Left lung (tissue), 10 donors: ENCODE measurements around the gene ADAMTSL1. TPM values are rescaled to one million over a fixed set of nuclear protein-coding genes. Genes with fewer than 3 reads are reported as not detected.

ENCODE experiments used
- ATAC-seq: fragments of 200-7000 bp; cut with Tn5 transposase; one replicate; pipeline ENCODE4 v1.9.1; 2020; ENCODE audit warnings: moderate library complexity
- DNase-seq, 4 donors: peaks; one replicate each; pipeline ENCODE4 v3.0.0-alpha.2; 2013 to 2020
- H3K27ac ChIP-seq, 2 donors: fragments of 200-600 bp; sonication (generic) in 1 of 2; one replicate each; pipeline versions ENCODE4 v1.5.0 to v1.8.0; 2020 to 2021
- H3K27me3 ChIP-seq, 2 donors: fragments of 200-600 bp; sonication (generic) in 1 of 2; one replicate each; pipeline versions ENCODE4 v1.5.0 to v1.8.0; 2020 to 2021
- H3K36me3 ChIP-seq, 2 donors: fragments of 200-600 bp; sonication (generic) in 1 of 2; one replicate each; pipeline versions ENCODE4 v1.5.0 to v1.8.0; 2020 to 2021
- H3K4me1 ChIP-seq, 2 donors: fragments of 200-600 bp; one replicate each; pipeline ENCODE4 v1.8.0; 2021
- H3K4me3 ChIP-seq, 2 donors: fragments of 200-600 bp; sonication (generic) in 1 of 2; one replicate each; pipeline versions ENCODE4 v1.5.0 to v1.8.0; 2020 to 2021; ENCODE audit warnings: mild to moderate bottlenecking in 1 of 2
- H3K9me3 ChIP-seq, 2 donors: fragments of 200-600 bp; sonication (generic) in 1 of 2; one replicate each; pipeline versions ENCODE4 v1.5.0 to v1.8.0; 2020 to 2021
- intact Hi-C, 2 donors: fragments of 100-400 bp; cut with DNase I; formaldehyde crosslinking; loops; one replicate each; pipeline versions ENCODE4 v1.11.2 to v1.14.2; 2022
- polyA plus RNA-seq, 6 donors: library from polyadenylated mRNA; unstranded; fragments of 120-200 nt; gene quantifications; one replicate each; pipeline ENCODE4 v1.2.1, GENCODE V29; 2013; ENCODE audit not compliant: insufficient read length in 6 of 6
- total RNA-seq, 2 donors: library from RNA; stranded (reverse); fragmentation: NEBNext Ultra II Directional; extraction: Animal tissue kit (Norgen Biotek cat#: 25700); gene quantifications; one replicate each; pipeline ENCODE4 v1.2.1, GENCODE V29; 2021
- TF ChIP-seq, protein P1 (sequence below), 2 donors: fragments of 200-600 bp; sonication (generic) in 1 of 2; IDR thresholded peaks; one replicate each; pipeline versions ENCODE4 v1.5.0 to v1.8.0; 2021; ENCODE audit warnings: antibody characterized with exemption in 2 of 2
- donor health status: DM: no; HTN: yes; CAD: no.
- donor health status: DM: no; HTN: no; CAD: no.

Gene ADAMTSL1
- total and polyA plus RNA-seq, 8 donors: 3.0 to 28.1 (median 17.9) TPM

DNA sequence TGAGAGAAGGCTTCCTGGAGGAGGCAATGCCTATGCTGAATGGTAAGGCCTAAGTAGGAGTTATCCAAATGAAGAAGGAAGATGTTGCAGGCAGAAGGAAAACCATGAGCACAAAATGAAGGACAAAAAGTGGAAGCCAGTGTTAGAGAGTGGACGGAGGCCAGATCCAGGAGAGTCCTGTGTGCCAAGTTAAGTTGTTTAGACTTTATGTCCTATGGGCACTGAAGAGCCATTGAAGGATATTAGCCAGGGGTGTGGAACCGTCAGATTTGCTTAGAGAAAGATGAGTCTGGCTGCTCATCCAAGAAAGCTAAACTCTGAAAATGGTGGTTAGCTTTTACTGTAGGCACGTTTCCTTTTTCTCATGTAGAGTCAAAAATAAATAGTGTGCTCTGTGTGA, 254.7 kb downstream of the ADAMTSL1 start:
- intact Hi-C loops: no loop called here
- H3K27me3 ChIP-seq: no peaks in the 10 kb centered on the region
- H3K4me3 ChIP-seq: no peak overlapping the region
- no peak for ATAC-seq
- TF ChIP-seq, protein P1, sequence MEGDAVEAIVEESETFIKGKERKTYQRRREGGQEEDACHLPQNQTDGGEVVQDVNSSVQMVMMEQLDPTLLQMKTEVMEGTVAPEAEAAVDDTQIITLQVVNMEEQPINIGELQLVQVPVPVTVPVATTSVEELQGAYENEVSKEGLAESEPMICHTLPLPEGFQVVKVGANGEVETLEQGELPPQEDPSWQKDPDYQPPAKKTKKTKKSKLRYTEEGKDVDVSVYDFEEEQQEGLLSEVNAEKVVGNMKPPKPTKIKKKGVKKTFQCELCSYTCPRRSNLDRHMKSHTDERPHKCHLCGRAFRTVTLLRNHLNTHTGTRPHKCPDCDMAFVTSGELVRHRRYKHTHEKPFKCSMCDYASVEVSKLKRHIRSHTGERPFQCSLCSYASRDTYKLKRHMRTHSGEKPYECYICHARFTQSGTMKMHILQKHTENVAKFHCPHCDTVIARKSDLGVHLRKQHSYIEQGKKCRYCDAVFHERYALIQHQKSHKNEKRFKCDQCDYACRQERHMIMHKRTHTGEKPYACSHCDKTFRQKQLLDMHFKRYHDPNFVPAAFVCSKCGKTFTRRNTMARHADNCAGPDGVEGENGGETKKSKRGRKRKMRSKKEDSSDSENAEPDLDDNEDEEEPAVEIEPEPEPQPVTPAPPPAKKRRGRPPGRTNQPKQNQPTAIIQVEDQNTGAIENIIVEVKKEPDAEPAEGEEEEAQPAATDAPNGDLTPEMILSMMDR (IDR thresholded peaks at IDR 0.05): no peak
- DNase-seq: no peak
- no peaks in the 10 kb centered on the region for H3K9me3 ChIP-seq
- no peaks in the 10 kb centered on the region for H3K4me1 ChIP-seq
- no peaks in the 10 kb centered on the region for H3K36me3 ChIP-seq
- no peak overlapping the region for H3K27ac ChIP-seq

DNA sequence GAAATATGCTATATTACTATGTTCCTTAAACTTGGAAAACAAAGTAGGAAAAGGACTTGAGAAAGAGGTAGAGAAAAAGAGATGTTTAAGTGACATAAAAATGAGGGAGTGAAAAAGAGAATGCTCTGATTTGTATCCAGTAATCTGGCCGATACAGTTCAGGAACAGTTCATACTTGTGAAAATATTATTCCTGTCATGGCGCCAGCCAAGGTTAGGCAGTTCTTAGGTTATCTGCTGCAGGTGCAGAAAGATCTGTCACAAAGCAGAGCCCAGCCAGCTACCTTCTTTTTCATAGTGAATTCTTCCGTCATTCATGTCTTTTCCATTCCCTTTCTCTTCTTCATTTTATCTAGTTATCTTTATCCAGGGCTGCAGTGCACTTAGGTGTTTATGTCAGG, 256.3 kb downstream of the ADAMTSL1 start:
- TF ChIP-seq, protein P1 (IDR thresholded peaks at IDR 0.05): no peak
- ATAC-seq (no peak), DNase-seq (no peak)
- H3K36me3 ChIP-seq: no peaks in the 10 kb centered on the region
- H3K9me3 ChIP-seq: no peaks in the 10 kb centered on the region
- H3K4me3 ChIP-seq: no peak overlapping the region
- H3K4me1 ChIP-seq: no peaks in the 10 kb centered on the region
- intact Hi-C loops: no loop called here
- H3K27ac ChIP-seq: no peak overlapping the region
- no peaks in the 10 kb centered on the region for H3K27me3 ChIP-seq

DNA sequence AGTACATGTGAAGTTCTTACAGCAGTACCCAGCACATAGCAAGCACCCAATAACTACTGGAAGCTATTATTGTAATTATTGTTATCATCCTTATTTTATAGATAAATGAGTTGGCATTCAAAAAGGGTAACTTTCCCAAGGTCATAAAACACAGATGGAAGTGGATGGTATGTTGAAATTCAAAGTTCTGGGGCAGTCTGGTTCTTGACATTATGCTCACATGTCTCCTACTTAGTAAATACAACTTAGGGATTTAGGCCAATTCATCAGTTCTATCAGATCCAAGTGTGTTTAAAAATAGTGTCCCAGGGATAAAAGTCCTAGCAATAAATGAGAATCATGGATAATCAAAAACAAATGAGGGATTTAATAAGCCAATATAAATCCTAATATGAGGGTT, 265.2 kb downstream of the ADAMTSL1 start:
- H3K4me1 ChIP-seq: no peaks in the 10 kb centered on the region
- H3K27me3 ChIP-seq: no peaks in the 10 kb centered on the region
- no peak overlapping the region for H3K4me3 ChIP-seq
- no peaks in the 10 kb centered on the region for H3K9me3 ChIP-seq
- H3K27ac ChIP-seq: no peak overlapping the region
- ATAC-seq (no peak), DNase-seq (no peak)
- intact Hi-C loops: no loop called here
- no peaks in the 10 kb centered on the region for H3K36me3 ChIP-seq
- TF ChIP-seq, protein P1 (IDR thresholded peaks at IDR 0.05): no peak

DNA sequence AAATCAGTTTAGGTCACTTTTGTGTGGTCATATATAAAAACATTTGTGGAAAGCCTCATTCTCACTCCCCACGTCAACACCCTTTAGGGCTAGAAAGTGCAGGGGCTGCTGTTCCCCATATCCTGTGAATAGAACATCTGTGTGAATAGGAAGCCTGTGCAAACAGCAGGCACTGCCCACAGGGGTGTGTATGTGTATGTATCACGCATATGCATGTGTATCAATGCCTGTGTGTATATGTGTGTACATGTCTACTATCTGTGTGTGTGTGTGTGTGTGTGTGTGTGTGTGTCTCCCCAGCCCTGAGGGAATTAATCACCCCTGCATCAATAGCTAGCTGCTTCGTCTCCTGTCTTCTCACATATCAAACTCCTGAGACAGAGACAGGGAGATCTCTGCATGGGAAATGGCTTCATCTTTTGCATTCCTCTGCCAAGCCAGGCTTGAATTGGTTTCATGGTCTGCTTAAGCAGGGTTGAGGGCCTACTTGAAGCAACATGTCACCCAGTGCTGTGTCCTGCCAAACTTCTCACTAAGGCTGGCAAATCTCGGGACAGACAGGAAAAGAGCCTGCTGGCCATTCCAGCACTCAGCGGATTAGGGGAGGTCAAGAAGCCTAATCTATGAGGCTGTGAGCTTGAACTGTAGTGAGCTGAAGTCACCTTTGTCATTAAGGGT, 265.8 kb downstream of the ADAMTSL1 start:
- H3K4me3 ChIP-seq: no peak overlapping the region
- no peaks in the 10 kb centered on the region for H3K9me3 ChIP-seq
- no peak for ATAC-seq
- no peaks in the 10 kb centered on the region for H3K4me1 ChIP-seq
- DNase-seq: no peak
- no peaks in the 10 kb centered on the region for H3K36me3 ChIP-seq
- intact Hi-C loops: no loop called here
- H3K27ac ChIP-seq: no peak overlapping the region
- TF ChIP-seq, protein P1 (IDR thresholded peaks at IDR 0.05): no peak
- no peaks in the 10 kb centered on the region for H3K27me3 ChIP-seq

DNA sequence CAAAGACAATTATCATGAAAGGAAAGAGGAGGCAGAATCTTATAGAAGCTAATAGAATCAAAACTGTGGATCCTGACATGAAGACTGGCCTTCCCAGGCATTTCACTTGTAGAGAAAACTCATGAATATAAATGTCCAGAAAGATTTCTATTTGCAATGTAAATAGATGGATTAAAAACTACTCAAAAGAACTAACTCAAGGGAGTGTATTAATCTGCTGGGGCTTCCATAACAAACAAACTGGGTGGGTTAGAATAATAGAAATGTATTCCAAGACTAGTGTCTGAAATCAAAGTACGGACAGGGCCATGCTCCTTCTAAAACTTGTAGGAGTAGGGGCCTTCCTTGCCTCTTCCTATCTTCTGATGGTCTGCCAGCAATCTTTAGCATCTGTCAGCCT, 267.4 kb downstream of the ADAMTSL1 start:
- no peaks in the 10 kb centered on the region for H3K4me1 ChIP-seq
- no peaks in the 10 kb centered on the region for H3K36me3 ChIP-seq
- intact Hi-C loops: no loop called here
- TF ChIP-seq, protein P1 (IDR thresholded peaks at IDR 0.05): no peak
- ATAC-seq: no peak
- no peaks in the 10 kb centered on the region for H3K9me3 ChIP-seq
- H3K27me3 ChIP-seq: no peaks in the 10 kb centered on the region
- H3K4me3 ChIP-seq: no peak overlapping the region
- no peak overlapping the region for H3K27ac ChIP-seq
- no peak for DNase-seq
